Pulmonary artery endothelial cell (primary cell): Measurements from ENCODE around the gene ECEL1. TPM values are rescaled to one million over a fixed set of nuclear protein-coding genes. Genes with fewer than 3 reads are reported as not detected.
"Not testable (repeated sequence)": the region's sequence is repeated elsewhere in the genome, so short reads cannot be mapped to it uniquely, and the experiment has no call there.

ENCODE experiments used
- DNase-seq: peaks from one replicate; pipeline ENCODE4 v3.0.0-alpha.2; 2011; ENCODE audit warnings: low read depth, low spot score
- total RNA-seq: library from RNA; depleted of rRNA; stranded (reverse); fragments of >200 nt; gene quantifications from 2 replicates; pipeline ENCODE4 v1.2.3, GENCODE V29; 2014

Gene ECEL1
- total RNA-seq, 1 donor from 2014 or later = not detected

DNA sequence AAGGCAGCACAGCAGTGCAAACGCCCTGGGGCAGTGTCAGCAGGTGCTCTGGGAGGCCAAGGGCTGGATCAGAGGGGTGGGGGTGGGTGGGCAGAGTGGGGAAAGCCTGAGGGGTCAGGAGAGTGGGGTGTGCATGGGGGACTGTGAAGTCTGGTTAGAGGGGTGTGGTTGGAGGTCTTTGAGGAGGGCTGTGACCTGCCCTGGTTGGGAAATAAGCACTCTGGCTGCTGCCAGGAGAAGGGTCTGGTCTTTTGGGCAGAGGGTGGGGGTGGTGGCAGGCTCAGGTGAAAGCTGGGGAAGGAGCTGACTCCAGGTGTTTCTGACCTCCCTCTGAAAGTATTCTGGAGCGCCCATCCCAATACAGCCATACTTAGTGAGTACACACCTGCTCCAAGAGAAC lies 27.5 kb downstream of the ECEL1 start:
- no peak for DNase-seq

DNA sequence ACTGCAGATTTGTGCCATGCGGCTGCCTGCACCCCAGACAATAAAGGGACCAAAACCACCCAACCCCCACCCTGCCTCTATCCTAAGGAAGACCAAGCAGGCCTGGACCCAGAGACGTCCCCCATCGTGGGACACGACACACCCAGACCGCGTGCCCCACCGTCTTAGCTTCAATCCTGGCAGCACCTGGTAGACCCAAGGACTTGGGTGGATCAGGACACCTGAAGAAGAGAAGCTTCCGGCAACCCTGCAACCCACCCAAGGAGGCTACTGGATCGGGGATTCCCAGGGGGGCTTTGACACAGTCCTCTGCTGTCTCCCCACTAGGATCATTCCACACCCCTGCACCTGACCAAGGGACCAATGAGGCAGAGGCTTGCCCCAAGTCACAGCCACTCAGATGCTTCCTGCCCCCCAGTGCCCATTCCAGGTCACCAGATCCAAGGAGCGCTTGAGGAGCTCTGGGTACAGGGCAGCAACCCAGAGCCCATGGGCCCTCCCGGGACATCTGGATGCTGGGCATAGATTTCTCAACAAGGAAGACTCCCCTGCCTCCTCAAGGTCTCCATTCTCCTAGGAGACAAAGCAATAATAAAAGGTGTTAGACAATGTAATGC lies 28.1 kb downstream of the ECEL1 start:
- no peak for DNase-seq

DNA sequence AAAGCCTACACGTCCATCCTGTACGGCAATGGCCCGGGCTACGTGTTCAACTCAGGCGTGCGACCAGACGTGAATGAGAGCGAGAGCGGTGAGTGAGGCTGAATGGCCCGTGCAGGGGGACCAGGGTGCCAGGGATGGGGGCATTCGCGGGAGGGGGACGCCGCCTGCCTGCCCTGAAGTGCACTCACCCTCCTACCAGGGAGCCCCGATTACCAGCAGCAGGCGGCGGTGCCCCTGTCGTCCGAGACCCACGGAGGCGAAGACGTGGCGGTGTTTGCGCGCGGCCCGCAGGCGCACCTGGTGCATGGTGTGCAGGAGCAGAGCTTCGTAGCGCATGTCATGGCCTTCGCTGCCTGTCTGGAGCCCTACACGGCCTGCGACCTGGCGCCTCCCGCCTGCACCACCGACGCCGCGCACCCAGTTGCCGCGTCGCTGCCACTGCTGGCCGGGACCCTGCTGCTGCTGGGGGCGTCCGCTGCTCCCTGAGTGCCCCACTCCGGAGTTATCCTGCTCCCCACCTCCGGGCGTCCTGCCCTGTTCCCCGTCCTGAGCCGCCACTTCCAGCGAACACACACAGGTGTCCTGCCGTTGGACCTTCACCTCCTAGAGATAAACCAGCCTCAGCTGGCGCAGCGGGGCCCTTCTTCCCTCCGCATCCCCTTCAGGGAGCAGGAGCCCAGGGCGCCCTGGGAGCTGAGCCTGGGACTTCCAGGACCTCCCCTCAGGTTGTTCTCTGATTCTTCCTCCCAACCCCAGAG lies 28.8 kb downstream of the ECEL1 start:
- DNase-seq = no peak

DNA sequence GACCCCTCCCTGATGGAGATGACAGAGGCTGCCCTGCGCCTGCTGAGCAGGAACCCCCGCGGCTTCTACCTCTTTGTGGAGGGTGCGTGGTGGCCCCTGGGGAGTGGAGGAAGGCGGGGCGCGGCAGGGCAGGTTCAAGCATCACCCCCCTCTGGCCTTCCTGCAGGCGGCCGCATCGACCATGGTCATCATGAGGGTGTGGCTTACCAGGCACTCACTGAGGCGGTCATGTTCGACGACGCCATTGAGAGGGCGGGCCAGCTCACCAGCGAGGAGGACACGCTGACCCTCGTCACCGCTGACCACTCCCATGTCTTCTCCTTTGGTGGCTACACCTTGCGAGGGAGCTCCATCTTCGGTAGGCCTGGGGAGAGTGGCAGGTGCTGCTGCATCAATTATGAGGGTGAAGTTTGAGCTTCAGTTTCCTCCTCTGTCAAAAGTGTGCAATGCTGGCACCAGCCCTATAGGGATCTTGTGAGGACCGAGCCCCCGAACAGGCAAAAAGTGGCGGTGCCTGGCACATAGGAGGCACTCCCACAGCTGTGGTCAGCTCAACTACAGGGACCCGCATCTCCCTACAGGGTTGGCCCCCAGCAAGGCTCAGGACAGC lies 29.5 kb downstream of the ECEL1 start:
- DNase-seq = no peak

DNA sequence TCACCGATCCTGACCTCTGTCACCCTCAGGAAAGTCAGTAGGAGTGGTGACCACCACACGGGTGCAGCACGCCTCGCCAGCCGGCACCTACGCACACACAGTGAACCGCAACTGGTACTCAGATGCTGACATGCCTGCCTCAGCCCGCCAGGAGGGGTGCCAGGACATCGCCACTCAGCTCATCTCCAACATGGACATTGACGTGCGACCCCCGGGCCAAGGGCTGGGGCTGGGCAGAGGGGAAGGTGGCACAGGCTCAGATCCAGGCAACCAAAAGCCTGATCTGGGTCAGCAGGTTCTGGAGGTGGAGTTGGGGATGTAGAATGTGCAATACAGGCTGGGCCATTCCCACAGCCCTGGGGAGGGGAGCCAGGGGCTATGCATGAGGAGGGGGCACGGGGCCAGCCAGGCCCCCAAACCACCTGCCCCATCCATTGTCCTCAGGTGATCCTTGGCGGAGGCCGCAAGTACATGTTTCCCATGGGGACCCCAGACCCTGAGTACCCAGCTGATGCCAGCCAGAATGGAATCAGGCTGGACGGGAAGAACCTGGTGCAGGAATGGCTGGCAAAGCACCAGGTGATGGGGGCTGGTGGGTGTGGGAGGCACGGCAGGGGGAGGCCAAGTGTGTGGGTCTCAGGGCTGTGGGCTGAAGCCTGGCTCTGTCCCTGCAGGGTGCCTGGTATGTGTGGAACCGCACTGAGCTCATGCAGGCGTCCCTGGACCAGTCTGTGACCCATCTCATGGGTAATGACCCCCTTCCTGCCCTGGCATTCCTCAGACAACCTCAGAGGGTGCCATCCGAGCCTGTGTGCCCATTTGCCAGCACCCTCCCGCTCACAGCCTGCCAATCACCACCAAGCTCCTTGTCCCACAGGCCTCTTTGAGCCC lies 30.3 kb downstream of the ECEL1 start:
- DNase-seq = no peak

DNA sequence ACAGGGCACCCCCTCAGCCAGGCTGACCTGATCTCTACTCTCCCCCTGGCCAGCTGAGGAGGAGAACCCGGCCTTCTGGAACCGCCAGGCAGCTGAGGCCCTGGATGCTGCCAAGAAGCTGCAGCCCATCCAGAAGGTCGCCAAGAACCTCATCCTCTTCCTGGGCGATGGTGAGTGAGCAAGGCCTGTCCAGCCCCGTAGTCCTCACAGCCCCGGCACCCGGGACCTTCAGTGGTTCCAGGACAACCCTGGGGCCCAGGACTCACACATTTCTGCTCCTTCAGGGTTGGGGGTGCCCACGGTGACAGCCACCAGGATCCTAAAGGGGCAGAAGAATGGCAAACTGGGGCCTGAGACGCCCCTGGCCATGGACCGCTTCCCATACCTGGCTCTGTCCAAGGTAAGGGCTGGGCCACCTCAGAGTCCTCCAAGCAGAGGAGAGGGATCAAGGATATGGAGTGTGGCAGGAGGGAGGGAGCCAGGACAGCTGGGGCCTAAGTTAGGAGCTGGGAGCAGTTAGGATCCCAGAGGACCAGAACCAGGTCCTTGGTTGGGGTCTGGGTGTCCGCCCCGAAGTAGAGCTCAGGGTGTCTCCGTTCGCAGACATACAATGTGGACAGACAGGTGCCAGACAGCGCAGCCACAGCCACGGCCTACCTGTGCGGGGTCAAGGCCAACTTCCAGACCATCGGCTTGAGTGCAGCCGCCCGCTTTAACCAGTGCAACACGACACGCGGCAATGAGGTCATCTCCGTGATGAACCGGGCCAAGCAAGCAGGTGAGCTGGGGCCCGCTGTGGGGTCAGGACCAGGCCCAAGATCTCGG lies 31.1 kb downstream of the ECEL1 start:
- no peak for DNase-seq

DNA sequence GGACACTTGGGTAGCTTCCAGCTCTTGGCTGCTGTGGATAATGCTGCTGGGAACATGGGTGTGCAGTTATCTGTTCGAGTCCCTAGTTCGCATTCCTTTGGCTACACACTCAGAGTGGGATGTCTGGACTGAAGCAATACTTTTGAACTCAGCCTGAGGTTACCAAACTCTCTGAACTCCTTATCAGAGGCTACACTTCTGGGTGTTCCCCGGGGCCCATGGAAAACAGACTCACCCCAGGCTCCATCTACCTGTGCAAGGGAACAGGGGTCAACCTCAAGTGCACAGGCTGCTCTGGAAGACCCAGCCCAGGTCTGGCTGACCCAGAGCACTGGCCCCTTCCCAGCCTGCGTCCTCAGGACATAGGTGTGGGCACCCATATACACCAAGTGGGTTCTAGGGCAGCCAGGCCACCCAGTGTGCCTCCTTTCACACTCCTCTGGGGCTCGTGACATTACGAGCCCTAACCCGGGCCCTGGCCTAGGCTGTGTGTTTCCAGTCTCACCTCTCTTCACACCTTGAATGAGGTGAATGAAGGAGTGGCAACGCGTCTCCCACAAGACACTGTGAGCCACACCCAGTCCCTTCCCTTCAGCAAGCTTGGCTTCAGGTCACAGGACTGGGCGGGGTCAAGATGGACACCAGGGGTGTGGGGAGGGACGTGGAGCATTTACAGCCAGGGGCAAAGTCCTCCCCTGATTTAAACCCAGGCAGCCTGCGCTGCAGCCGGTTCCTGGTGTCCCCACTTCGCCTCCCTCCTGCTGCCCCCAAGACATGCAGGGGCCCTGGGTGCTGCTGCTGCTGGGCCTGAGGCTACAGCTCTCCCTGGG lies 32.0 kb downstream of the ECEL1 start, which contains the start of gene ALPI:
ALPI (plus strand) TSS at position 728 of the 830 bp plus-strand sequence; CDS start at position 775, 47 bp downstream.
- DNase-seq = no peak

DNA sequence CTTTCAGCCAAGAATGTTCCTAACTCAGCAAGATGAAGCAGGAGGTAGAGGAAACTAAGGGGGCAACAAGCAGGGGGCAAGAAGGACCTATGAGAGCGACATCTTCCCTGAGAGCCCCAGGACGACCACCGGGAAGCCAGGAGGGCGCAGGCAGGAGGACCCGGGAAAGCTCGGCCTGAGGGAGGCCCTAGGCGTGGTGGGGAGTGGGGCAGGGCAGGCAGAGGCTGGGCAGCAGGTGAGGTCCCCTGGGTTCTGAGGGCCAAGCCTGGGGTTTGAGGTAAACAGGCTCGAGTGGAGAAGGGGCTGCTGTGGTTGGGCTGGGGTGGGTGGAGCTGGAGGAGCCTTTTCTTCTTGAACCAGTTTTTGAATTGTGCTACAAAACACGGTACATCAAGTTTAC lies 33.0 kb downstream of the ECEL1 start:
- DNase-seq = no peak

DNA sequence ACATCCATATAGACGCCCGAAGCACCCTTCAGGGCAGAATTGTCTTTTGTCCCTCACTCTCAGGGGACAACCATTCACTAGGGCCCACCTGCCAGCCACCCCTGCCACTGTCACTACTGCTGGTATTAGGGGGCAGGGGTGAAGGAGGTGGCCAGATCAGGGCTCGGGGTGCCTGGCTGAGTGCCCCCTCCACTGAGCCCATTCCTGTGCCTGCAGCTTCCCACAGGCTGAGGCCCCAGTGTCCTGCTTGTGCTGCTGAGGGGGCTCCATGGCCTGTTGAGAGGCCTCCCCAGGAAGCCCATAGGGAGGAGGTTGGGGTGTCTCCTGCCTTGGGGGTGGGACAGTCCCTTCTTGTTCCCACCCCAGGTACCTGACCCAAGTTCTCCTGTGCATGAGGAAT lies 36.0 kb downstream of the ECEL1 start:
- not testable (repeated sequence) for DNase-seq

DNA sequence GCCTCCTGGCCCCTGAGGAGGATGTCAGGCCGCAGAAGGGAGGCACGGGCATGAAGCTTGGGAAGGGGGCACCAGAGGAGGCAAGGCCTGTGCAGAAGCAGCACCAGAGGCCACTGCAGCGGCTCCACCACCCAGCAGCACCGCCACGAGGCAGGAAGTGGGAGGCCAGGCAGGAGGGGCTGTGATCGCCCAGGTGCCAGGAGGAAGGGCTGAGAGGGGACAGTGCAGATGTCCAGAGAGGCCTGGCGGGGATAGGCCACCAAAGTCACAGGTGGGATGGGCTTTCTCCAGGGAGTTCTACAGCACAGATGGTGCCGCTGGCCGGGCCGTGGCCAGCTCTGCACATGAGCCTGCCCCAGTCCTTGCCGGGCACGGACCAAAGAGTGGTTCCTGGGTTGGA lies 37.7 kb downstream of the ECEL1 start:
- DNase-seq = no peak

DNA sequence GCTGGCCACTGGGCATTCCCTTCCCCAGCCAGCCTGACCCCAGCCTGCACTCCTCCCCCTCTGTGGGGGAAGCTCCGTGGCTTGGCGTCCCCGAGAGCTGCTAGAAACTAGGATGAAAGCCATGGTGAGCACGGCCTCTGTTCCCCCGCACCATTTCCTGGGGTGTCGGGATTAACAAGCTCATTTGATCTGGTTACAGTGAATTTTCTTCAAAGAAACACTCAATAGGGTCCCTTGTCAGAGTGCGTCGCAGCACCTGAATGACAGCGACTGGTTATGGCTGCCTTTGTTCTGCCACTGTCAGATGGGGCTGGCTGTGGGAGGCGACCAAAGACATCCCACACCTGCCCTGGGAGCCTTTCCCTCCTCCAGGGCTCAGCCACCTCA lies 39.3 kb downstream of the ECEL1 start:
- no peak for DNase-seq

DNA sequence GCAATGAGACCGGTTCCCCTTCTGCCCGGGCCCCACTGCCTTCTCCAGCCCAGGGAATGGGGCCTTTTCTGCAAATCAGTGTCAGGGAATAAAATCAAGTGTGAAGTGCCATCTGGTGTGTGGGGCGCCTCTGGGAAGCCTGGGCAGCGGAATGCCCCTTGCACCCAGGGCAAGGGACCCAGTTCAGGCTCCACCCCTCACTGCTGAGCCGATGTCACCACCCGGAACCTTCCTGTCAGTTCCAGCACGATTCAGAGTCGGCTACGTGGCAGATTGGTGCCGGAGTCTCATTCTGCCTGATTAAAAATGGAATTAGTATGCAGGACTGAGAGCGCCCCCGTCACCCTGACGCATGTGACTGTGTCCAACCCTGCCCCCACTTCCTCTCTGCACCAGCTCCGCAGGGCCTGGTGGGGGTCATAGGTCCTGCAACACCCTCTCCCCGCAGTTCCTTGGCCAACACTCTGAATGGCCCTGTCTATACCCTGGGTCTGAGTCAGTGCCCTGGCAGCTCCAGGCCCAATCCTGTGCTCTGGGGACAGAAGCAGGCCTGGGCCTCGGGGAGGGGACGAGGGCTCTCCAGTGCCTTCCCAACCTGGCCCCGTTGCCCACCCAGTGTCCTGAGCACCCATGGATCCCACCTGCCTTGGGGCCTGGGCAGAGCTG lies 39.9 kb downstream of the ECEL1 start:
- DNase-seq = no peak

DNA sequence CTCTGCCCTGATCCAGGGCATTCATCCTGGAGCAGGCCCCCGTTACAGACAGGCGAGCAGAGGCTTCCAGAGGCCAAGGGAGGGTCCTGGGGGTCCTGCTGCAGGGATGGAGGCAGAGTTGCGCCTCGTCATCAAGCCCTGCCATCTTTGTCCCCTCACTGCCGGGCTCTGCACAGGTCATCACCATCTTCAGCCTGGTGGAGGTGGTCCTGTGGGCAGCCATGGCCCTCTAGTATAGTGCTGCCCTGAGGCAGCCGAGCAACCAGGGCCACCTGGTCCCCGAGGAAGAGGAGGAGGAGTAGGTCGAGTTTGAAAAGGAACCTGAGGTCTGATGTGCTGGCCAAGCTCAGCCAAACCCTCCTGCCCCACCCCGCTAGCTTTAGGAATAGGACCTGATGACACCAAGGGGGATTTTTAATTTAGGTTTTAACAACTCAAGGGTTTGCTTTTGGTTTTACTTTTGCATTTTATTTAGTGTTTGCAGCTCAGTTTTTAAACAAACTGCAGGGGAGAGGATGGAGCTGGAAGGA lies 40.5 kb downstream of the ECEL1 start:
- DNase-seq = no peak

DNA sequence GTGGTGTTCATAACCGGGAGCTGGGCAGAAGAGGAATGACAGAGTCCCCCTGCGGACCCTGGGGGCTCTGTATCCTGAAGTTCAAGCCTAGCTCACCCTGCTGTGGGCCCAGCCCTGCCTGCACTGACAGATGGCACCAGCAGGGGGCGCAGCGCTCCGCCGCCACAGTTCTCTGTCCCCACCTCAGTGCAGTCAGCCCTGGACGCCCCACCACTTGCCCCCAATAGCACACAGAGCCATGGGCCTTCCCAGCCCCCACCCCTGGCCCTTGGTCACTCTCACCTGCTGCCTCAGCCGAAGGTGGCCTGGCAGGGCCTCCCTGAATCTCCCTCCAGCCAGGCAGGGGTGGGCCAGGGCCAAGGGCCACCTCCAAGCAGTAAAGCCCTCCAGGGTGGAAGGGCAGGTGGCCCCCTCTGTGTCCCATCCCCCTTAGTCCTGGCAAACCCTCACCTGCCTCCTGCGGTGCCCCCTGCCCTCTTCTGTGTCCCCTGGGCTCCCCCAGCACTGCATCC lies 41.3 kb downstream of the ECEL1 start:
- DNase-seq = not testable (repeated sequence)

DNA sequence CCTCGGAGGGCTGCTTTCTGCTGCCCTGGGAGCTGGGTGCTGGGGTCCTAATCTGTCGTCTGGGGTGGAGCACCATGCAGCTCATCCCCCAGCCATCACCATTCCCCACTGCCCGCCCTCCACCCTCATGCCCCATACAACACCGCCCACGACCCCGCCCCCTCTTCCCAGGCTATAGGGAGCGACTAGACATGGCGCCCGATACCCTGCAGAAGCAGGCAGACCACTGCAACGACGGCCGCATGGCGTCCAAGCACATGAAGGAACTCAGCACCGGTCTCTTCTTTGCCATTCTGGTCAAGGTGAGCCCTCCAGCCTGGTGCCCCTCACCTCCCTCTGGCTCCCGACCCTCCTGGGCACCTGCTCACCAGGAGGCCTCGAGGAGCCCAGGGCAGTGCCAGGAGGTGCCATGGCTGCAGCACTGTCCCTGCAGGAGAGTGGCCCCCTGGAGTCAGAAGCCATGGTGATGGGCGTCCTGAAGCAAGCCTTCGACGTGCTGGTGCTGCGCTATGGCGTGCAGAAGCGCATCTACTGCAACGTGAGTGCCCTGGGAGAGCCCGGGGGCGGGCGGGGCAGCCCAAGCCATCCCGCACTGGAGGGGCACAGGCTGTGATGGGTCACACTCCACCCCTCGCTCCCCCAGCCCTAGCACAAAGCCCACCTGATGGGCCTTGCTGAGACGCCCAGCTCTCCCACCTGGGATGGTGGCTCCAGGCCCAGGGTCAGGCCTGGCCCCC lies 42.3 kb downstream of the ECEL1 start:
- not testable (repeated sequence) for DNase-seq

DNA sequence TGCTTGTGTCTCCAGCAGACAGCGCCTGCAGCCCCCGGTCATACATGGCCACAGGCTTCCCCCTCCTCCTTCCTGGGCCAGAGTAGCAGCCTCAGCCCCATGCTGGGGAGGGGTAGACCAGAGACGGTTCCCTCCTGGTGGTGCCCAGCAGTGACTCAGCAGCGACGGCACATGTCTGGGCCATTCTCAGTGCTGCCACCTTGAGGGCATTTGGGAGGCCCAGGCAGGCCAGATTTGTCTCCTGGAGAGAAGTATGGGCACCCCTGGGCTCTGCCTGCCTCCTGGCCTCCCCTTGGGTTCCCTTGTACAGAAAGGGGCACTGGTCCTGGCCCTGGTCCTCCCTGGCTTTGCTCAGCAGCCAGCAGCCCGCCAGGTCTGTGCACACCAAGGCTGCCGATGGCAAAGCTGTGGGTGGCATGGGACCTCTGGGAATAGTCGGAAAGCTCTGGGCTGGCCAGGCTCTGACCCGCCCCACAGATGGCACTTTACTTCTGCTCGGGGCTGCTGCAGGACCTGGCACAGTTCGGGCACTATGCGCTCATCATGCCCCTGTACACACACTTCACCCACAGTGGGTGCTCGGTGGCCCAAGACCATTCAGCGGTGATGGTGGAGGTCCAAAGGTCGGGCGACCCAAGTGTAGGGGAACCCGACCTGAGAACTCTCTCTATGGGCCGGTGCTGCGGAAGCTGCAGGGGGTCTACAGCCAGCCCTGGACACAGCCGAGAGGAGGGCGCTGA lies 43.1 kb downstream of the ECEL1 start:
- peak; percentile 20 for DNase-seq

DNA sequence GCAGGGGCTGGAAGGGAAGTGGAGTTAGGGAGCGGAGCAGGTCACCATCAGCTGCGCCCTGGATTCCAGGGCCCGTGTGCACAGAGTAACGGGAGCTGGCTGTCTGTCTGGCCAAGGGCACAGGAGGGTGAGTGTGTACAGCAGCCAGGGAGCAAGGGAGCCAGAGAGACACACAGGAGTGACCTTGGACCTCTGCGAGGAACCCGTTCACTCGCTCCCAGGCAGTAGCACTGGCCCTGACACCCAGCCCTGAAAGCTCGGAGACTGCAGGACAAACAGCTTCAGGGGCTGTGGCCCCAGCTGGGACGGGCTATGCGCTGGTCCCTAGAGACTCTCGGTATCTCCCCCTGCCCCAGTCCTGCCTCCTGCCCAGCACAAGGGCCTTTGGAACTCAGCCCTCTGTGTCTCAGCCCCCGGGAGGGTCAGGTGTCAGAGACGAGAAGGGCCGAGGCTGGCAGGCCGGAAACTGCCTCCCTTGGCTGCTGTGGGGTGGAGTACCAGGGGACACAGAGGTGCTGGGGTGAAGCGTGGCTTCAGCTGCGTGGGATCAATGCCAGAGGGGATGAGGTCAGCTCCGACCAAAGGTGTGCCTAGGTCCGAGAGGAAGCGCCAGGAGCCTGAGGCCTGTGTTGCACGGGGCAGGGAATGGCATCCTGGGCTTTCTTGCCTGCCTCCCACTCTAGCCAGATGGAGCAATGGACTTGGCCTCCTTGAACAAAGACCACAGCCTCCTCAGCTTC lies 43.8 kb downstream of the ECEL1 start:
- not testable (repeated sequence) for DNase-seq
